Erythroblast (primary cell): Measurements from ENCODE around the gene RAC3.

Source experiments
- GATA1 ChIP-seq: IDR thresholded peaks from 2 replicates; pipeline ENCODE4 v1.6.1; 2011; ENCODE audit warnings: low read depth, mild to moderate bottlenecking, control low read depth, low read length, moderate library complexity
- POLR2A ChIP-seq: IDR thresholded peaks from 2 replicates; pipeline ENCODE4 v1.6.1; 2011; ENCODE audit warnings: mild to moderate bottlenecking, low read length

DNA sequence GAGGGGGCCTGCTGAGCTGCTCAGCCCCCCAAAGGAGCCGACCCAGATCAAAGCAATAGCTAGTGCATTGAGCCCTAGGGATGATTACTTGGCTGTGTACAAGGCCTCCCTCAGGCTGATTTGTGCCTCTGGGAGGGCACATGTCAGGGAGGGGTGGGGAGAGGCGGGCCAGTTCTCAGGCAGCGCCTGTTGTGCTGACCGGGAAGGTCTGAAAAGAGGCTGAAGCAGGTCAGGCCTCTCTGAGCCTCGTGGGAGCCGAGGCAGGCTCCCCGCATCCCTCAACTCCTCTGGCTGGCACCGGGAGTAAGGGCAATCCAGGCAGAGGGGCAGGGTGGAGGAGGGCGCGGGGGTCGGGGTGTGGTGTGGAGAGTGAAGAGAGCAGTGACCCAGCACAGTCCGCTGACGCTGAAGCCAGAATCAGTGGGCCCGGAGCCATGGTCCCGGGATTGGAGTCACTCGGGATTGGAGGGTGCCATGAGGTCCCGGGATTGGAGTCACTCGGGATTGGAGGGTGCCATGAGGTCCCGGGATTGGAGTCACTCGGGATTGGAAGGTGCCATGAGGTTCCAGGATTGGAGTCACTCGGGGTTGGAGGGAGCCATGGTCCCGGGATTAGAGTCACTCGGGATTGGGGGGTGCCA, 3.0 kb downstream of the RAC3 start:
- TF ChIP-seq POLR2A (no peak), GATA1 (no peak)
